ENCODE data around the gene FSTL4.
"Not testable (repeated sequence)": the region's sequence is repeated elsewhere in the genome, so short reads cannot be mapped to it uniquely, and the experiment has no call there.

The FSTL4 gene

DNA sequence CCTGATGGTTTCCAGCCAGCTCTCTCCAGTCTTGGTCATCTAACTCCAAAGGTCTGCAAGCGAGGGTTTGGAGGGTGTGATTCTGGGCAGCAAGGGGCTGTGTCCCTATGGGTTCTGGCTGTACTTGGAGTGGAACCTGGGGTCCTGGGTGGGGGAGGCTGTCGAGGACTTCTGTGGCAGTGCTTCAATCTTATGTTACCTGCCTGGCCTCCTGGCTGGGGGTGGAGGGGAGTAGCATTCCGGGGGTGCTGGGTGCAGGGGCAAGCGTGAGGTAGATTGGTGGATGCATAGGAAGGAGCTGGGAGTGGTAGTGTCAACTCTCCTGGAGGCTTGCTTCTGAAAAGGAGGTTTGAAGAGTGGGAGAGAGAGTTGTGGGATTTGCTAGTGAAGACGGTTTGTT lies 417.1 kb downstream of the FSTL4 start:
- no peaks in the 10 kb centered on the region for H3K9me3 Mint-ChIP-seq
- DNase-seq (ENCODE audit: low spot score): no peak
- no peaks in the 10 kb centered on the region for H3K36me3 Mint-ChIP-seq (ENCODE audit: low read depth)
- no peaks in the 10 kb centered on the region for H3K4me1 Mint-ChIP-seq (ENCODE audit: low read depth)
- no peaks in the 10 kb centered on the region for H3K27me3 Mint-ChIP-seq (ENCODE audit: low read depth)
- no peak overlapping the region for H3K4me3 Mint-ChIP-seq
- H3K27ac Mint-ChIP-seq: no peak overlapping the region

DNA sequence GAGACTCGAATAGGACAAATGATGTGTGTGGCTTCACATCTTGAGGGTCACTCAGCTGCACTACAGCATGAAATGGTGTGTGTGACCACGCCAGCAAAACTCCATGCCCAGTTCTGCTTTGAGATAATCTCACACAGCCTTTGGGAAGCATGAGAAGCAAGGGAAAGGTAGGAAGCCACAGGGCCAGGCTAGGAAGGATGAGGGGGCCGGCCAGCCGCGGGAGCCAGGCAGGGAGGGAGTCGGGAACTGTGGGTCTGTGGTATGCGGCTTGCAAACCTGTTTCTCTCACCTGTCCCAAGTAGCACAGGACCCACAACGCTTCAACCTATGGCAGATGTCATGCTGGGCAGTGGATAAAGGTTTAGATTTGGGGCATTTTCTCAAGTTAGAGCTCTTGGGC lies 418.5 kb downstream of the FSTL4 start:
- no peak overlapping the region for H3K27ac Mint-ChIP-seq
- DNase-seq (ENCODE audit: low spot score): no peak
- no peaks in the 10 kb centered on the region for H3K4me1 Mint-ChIP-seq (ENCODE audit: low read depth)
- H3K9me3 Mint-ChIP-seq: no peaks in the 10 kb centered on the region
- no peak overlapping the region for H3K4me3 Mint-ChIP-seq
- peaks cover 2% of the 10 kb centered on the region for H3K27me3 Mint-ChIP-seq (ENCODE audit: low read depth)
- H3K36me3 Mint-ChIP-seq (ENCODE audit: low read depth): no peaks in the 10 kb centered on the region

DNA sequence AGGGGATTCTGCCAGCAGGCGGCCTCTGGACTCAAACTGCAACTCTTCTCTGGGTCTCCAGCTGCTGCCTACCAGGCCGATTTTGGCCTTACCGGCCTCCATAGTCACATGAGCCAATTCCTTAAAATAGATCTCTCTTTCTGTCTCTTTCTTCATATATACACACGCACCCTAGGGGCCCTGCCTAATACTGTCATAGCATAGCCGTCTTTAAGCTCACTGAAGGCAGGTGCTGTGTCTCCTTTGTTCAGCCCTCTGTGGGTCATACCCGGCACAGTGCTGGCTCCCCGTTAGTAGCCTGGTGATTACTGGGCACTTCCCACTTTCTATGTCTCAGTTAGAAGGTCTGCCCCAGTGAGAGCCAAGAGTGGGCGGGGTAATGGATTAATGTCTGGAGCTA lies 419.6 kb downstream of the FSTL4 start:
- no peak for DNase-seq (ENCODE audit: low spot score)
- Mint-ChIP-seq H3K27ac (no peak overlapping the region), H3K36me3 (ENCODE audit: low read depth) (no peaks in the 10 kb centered on the region), H3K27me3 (ENCODE audit: low read depth) (peaks cover 2% of the 10 kb centered on the region), H3K4me3 (no peak overlapping the region), H3K4me1 (ENCODE audit: low read depth) (no peaks in the 10 kb centered on the region), H3K9me3 (no peaks in the 10 kb centered on the region)

DNA sequence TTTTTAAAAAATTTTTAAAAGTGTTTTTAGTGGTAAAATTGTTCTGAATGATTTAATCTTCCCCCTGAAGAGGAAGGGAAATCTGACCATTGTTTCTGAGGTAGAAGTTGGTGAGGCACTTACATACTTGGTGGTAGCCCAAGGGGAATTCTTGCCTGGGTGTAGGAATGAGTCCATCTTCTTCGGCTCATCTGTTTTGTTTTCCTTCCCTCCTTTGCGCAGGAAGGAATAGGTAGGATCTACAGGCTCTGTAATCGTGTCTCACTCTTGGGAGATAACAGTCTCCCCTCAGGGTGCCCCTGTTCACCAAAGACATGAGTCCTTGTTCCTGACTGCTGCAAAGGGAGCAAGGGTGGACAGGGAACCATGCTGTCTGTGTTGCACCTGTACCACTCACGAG lies 422.5 kb downstream of the FSTL4 start:
- DNase-seq (ENCODE audit: low spot score): no peak
- H3K9me3 Mint-ChIP-seq: no peaks in the 10 kb centered on the region
- H3K36me3 Mint-ChIP-seq (ENCODE audit: low read depth): no peaks in the 10 kb centered on the region
- no peak overlapping the region for H3K4me3 Mint-ChIP-seq
- H3K27ac Mint-ChIP-seq: no peak overlapping the region
- H3K4me1 Mint-ChIP-seq (ENCODE audit: low read depth): no peaks in the 10 kb centered on the region
- H3K27me3 Mint-ChIP-seq (ENCODE audit: low read depth): peaks cover 2% of the 10 kb centered on the region

DNA sequence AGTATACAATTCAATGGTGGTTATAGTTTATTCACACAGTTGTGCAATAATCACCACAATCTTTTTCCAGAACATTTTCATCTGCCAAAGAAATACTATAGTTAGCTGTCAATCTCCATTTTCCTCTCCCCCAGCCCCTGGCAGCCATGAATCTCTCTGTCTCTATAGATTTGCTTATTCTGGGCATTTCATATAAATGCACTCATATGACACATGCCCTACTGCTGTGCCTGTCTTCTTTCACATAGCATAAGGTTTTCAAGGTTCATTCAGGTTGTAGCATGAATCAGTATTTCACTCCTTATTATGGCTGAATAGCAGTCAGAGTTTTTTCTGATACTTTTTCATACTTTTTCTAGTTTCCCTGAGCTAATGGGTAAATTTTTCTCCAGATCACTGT lies 432.9 kb downstream of the FSTL4 start:
- no peak overlapping the region for H3K27ac Mint-ChIP-seq
- H3K9me3 Mint-ChIP-seq: no peaks in the 10 kb centered on the region
- H3K4me3 Mint-ChIP-seq: no peak overlapping the region
- no peaks in the 10 kb centered on the region for H3K27me3 Mint-ChIP-seq (ENCODE audit: low read depth)
- no peaks in the 10 kb centered on the region for H3K36me3 Mint-ChIP-seq (ENCODE audit: low read depth)
- no peaks in the 10 kb centered on the region for H3K4me1 Mint-ChIP-seq (ENCODE audit: low read depth)
- no peak for DNase-seq (ENCODE audit: low spot score)

DNA sequence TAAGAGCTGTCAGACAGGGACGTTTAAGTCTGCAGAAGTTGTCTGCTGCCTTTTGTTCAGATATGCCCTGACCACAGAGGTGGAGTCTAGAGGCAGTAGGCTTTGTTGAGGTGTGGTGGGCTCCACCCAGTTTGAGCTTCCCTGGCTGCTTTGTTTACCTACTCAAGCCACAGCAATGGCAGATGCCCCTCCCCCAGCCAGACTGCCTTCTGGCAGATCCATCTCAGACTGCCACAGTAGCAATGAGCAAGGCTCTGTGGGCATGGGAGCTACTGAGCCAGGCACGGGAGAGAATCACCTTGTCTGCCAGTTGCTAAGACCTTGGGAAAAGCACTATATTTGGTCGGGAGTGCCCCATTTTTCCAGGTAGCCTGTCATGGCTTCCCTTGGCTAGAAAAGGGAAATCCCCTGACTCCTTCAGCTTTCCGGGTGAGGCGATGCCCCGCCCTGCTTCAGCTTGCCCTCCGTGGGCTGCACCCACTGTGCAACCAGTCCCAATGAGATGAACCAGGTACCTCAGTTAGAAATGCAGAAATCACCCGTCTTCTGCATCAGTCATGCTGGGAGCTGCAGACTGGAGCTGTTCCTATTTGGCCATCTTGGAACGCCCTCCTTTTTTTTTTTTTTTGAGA lies 441.5 kb downstream of the FSTL4 start:
- not testable (repeated sequence) for H3K27ac Mint-ChIP-seq; H3K4me1 Mint-ChIP-seq (ENCODE audit: low read depth); DNase-seq (ENCODE audit: low spot score); H3K36me3 Mint-ChIP-seq (ENCODE audit: low read depth)
- Mint-ChIP-seq H3K4me3 (peak overlapping the region; percentile 65), H3K9me3 (peaks cover 27% of the 10 kb centered on the region), H3K27me3 (ENCODE audit: low read depth) (peaks cover 24% of the 10 kb centered on the region)

DNA sequence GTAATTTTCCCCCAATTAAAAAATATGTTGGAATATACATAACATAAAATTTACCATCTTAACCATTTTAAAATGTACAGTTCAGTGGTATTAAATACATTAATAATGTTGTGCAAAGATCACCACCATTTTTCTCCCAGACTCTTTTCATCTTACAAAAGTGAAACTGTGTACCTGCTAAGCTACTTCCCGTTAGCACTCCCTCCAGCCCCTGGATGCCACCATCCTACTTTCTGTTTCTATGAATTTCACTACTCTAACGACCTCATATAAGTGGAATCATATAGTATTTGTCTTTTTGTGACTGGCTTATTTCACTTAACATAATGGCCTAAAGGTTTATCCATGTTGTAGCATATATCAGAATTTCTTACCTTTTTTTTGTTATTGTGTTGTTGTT lies 447.6 kb downstream of the FSTL4 start:
- Mint-ChIP-seq H3K4me3 (peak overlapping the region; percentile 8), H3K9me3 (peaks cover 25% of the 10 kb centered on the region), H3K27me3 (ENCODE audit: low read depth) (peaks cover 18% of the 10 kb centered on the region), H3K4me1 (ENCODE audit: low read depth) (peaks cover 11% of the 10 kb centered on the region), H3K36me3 (ENCODE audit: low read depth) (peaks cover 3% of the 10 kb centered on the region), H3K27ac (no peak overlapping the region)
- no peak for DNase-seq (ENCODE audit: low spot score)

DNA sequence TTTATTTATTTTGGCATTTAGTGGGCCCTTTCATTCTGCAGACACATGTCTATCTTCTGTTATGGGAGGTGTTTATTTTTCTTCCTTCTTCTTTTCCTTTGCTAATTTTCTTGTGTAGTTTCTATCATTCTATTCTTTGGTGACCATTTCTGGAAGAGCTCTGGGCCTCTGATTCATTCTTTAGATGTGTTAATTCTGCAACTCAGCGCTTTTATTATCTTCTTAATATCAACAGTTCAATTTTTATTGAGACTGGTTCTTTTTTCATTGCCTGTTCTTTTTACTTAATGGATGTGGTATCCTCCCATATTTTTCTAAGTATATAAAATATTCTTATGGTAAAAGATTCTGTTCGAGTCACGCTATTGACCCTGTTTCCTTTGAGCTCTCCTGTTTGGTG lies 448.5 kb downstream of the FSTL4 start:
- no peak overlapping the region for H3K4me3 Mint-ChIP-seq
- peaks cover 18% of the 10 kb centered on the region for H3K9me3 Mint-ChIP-seq
- peaks cover 15% of the 10 kb centered on the region for H3K27me3 Mint-ChIP-seq (ENCODE audit: low read depth)
- H3K4me1 Mint-ChIP-seq (ENCODE audit: low read depth): peaks cover 11% of the 10 kb centered on the region
- no peaks in the 10 kb centered on the region for H3K36me3 Mint-ChIP-seq (ENCODE audit: low read depth)
- DNase-seq (ENCODE audit: low spot score): no peak
- no peak overlapping the region for H3K27ac Mint-ChIP-seq

DNA sequence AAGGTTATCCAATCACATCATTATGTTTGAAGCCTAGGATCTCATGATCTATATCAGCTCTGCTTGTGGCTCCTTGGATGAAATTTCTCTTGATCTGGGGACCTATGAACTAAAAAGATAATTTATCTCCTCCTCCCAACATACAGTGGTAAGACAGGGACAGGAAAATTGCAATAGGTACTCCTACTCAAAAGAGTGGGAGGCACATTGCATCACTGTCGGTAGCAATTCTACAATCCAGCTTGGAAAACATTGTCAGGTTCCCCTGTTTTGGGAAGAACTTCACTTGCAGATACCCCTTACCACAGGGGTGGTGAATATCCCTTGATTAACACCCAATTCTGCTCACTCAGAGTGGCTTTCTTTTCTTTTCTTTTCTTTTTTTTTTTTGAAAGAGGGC lies 452.8 kb downstream of the FSTL4 start:
- peaks cover 4% of the 10 kb centered on the region for H3K27me3 Mint-ChIP-seq (ENCODE audit: low read depth)
- H3K4me3 Mint-ChIP-seq: no peak overlapping the region
- H3K4me1 Mint-ChIP-seq (ENCODE audit: low read depth): peaks cover 6% of the 10 kb centered on the region
- DNase-seq (ENCODE audit: low spot score): no peak
- H3K9me3 Mint-ChIP-seq: no peaks in the 10 kb centered on the region
- H3K27ac Mint-ChIP-seq: no peak overlapping the region
- H3K36me3 Mint-ChIP-seq (ENCODE audit: low read depth): no peaks in the 10 kb centered on the region

DNA sequence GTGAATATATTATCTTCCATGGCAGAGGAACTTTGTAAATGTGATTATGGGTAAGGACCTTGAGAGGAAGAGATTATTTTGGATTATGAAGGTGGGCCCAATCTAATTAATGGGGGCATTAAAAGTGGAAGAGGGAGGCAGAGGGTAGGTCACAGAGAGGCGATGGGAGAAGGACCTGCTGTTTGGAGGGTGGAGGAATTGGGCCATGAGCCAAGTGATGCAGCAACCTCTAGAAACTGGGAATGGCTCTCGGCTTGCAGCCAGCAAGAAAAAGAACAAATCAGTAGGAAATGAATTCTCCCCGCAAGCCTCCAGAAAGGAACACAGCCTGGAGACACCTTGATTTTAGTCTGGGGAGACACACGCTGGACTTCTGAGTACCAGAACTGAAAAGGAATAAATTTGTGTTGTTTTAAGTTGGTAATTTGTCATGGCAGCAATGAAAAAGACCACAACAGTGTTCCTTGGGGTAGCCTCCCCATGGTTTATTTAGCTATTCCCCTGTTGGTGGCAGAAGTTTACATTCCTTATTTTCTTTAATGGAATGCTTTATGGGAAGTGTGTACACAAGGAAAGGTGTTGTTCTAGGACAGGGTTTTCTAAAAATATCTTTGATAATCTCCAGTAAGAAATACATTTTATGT lies 456.9 kb downstream of the FSTL4 start:
- peaks cover 4% of the 10 kb centered on the region for H3K4me1 Mint-ChIP-seq (ENCODE audit: low read depth)
- no peak overlapping the region for H3K27ac Mint-ChIP-seq

DNA sequence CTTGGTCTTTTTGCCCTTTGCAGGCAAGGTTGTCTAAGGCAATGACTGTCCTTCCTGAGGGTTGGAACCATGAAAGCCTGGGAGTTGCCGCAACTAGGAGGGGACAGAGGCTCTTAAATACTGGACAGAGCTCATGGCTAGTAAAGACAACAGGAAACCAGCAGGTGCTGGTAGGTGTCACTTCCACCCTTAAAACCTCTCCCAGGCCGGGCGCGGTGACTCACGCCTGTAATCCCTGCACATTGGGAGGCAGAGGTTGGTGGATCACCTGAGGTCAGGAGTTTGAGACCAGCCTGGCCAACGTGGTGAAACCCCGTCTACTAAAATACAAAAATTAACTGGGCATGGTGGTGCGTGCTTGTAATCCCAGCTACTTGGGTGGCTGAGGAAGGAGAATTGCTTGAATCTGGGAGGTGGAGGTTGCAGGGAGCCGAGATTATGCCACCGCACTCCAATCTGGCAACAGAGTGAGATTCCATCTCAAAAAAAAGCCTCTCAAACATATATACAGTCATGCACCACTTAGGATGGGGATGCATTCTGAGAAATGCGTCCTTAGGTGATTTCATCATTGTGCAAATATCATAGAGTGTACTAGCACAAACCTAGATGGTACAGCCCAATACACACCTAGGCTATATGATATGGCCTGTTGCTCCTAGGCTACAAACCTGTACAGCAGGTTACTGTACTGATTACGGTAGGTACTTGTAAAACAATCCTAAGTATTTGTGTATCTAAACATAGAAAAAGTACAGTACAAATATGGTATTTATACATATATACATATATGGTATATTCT lies 457.9 kb downstream of the FSTL4 start:
- Mint-ChIP-seq H3K27ac (no peak overlapping the region), H3K27me3 (ENCODE audit: low read depth) (peaks cover 4% of the 10 kb centered on the region), H3K36me3 (ENCODE audit: low read depth) (no peaks in the 10 kb centered on the region), H3K9me3 (no peaks in the 10 kb centered on the region), H3K4me1 (ENCODE audit: low read depth) (no peaks in the 10 kb centered on the region), H3K4me3 (no peak overlapping the region)
- DNase-seq (ENCODE audit: low spot score): no peak

More for the DNA sequence above, 456.9 kb downstream of the FSTL4 start:
- no peaks in the 10 kb centered on the region for H3K36me3 Mint-ChIP-seq (ENCODE audit: low read depth)
- no peak for DNase-seq (ENCODE audit: low spot score)
- no peaks in the 10 kb centered on the region for H3K9me3 Mint-ChIP-seq
- H3K4me3 Mint-ChIP-seq: no peak overlapping the region
- peaks cover 4% of the 10 kb centered on the region for H3K27me3 Mint-ChIP-seq (ENCODE audit: low read depth)

DNA sequence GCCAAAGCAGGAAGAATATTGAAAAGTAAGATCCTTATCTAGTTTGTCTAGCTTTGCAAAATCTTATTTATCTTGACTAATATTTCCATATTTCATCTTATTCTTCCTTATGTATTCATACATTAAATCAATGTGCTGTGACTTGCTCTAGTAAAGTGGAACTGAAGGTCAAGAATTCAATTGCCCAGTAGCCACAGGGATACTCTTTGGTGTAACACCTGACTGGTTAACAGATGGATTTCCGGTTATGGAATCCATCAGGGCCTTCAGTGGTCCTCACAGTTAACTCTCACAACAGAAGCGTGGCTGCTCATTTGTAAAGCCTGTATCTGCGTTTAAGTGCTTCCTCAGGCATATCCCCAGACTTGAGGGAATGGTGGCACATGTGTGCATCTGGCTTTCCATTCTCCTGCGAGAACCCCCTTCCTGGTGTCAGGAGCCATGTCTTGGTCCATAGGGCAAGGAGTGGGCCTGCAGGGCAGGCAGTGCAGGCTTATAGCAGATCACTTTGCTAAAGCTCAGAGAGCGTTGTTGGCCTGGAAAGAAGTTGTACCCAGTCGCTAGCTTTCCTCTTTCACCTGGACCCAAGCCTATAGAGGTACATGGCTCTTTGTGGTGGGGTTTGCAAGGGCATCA lies 461.3 kb downstream of the FSTL4 start:
- Mint-ChIP-seq H3K4me1 (ENCODE audit: low read depth) (peaks cover 5% of the 10 kb centered on the region), H3K36me3 (ENCODE audit: low read depth) (no peaks in the 10 kb centered on the region), H3K27me3 (ENCODE audit: low read depth) (peaks cover 4% of the 10 kb centered on the region), H3K27ac (no peak overlapping the region), H3K4me3 (no peak overlapping the region), H3K9me3 (no peaks in the 10 kb centered on the region)
- DNase-seq (ENCODE audit: low spot score): no peak

DNA sequence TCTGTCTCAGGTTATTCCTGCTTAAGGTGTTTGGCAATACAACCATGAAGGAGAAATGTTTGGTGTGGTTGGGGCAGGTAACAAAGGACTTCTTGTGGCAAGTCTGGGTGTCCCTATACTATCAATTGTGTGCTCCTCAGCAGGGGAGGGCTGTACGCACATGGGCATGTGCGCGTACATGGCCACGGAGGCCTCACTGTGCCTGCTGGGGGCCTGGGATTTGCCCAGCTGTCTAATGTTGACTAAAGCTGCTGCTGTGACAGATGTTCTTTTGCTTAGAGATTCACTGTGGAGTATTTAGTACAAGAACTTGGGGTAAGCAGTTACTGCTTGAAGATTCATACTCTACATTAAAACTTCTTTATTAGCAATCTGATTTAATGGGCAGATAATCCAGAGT lies 463.0 kb downstream of the FSTL4 start:
- no peak overlapping the region for H3K4me3 Mint-ChIP-seq
- no peaks in the 10 kb centered on the region for H3K9me3 Mint-ChIP-seq
- no peaks in the 10 kb centered on the region for H3K27me3 Mint-ChIP-seq (ENCODE audit: low read depth)
- no peak overlapping the region for H3K27ac Mint-ChIP-seq
- no peak for DNase-seq (ENCODE audit: low spot score)
- H3K4me1 Mint-ChIP-seq (ENCODE audit: low read depth): peaks cover 5% of the 10 kb centered on the region
- no peaks in the 10 kb centered on the region for H3K36me3 Mint-ChIP-seq (ENCODE audit: low read depth)

Measured in T-helper 2 cell treated with Interferon-gamma antibody and Interleukin-4, amounts not matched to agents 5 μg/mL and 100 μg/mL, for 36 hours (primary cell).